HG03342 (cell line): ENCODE results near the gene TP53TG5.

Source experiments
- ATAC-seq: cut with Tn5 transposase; IDR thresholded peaks from one replicate; pipeline ENCODE4 v1.9.1; 2021; ENCODE audit warnings: mild to moderate bottlenecking, moderate library complexity; ENCODE audit not compliant: unreplicated experiment

TP53TG5 gene

GRCh38 chr20:45378191-45378590 is at the start of gene TP53TG5:
TSS of gene TP53TG5 (minus strand) at chr20:45378325. CDS start at chr20:45378236, 89 bp downstream.
- no peak for ATAC-seq

- ATAC-seq = no peak
Observed at GRCh38 chr20:45427236-45428149, 49.4 kb upstream of the TP53TG5 start.

GRCh38 chr20:45426320-45427016 is 48.3 kb upstream of the TP53TG5 start:
- no peak for ATAC-seq

- no peak for ATAC-seq
Observed at GRCh38 chr20:45425561-45425960, 47.4 kb upstream of the TP53TG5 start.

- no peak for ATAC-seq
Observed at GRCh38 chr20:45423700-45424099, 45.6 kb upstream of the TP53TG5 start.

GRCh38 chr20:45420125-45420524 is 42.0 kb upstream of the TP53TG5 start:
- no peak for ATAC-seq

GRCh38 chr20:45419188-45420091 is 41.3 kb upstream of the TP53TG5 start:
- peak; percentile 67 for ATAC-seq

- no peak for ATAC-seq
Observed at GRCh38 chr20:45416917-45417316, 38.8 kb upstream of the TP53TG5 start.

- peak; percentile 68 for ATAC-seq
Observed at GRCh38 chr20:45415822-45416637, 37.9 kb upstream of the TP53TG5 start, which contains the start of gene PIGT. TSS of gene PIGT (plus strand) at chr20:45416141. CDS start at chr20:45416157, 16 bp downstream.

GRCh38 chr20:45413479-45413878 is 35.4 kb upstream of the TP53TG5 start:
- no peak for ATAC-seq

- ATAC-seq = no peak
Observed at GRCh38 chr20:45412653-45413052, 34.5 kb upstream of the TP53TG5 start.

GRCh38 chr20:45410887-45411286 is 32.8 kb upstream of the TP53TG5 start:
- ATAC-seq = no peak

- ATAC-seq = no peak
Observed at GRCh38 chr20:45409521-45410272, 31.6 kb upstream of the TP53TG5 start.

GRCh38 chr20:45408646-45409213 is 30.6 kb upstream of the TP53TG5 start:
- ATAC-seq = no peak

- no peak for ATAC-seq
Observed at GRCh38 chr20:45407783-45408645, 29.9 kb upstream of the TP53TG5 start, which contains the start of gene DBNDD2. TSS of gene DBNDD2 (plus strand) at chr20:45408289. CDS start at chr20:45408468, 179 bp downstream.

GRCh38 chr20:45407067-45407745 is 29.1 kb upstream of the TP53TG5 start:
- no peak for ATAC-seq
